Measurements from ENCODE around the gene ANKAR. TPM values are rescaled to one million over a fixed set of nuclear protein-coding genes. Genes with fewer than 3 reads are reported as not detected.

ANKAR gene
- total and polyA plus RNA-seq, 9 of the 15 experiments (the other 6 are each of a cell fraction or from before 2014, with no cell fraction given) = 0.04 to 0.52 (median 0.39) TPM

DNA sequence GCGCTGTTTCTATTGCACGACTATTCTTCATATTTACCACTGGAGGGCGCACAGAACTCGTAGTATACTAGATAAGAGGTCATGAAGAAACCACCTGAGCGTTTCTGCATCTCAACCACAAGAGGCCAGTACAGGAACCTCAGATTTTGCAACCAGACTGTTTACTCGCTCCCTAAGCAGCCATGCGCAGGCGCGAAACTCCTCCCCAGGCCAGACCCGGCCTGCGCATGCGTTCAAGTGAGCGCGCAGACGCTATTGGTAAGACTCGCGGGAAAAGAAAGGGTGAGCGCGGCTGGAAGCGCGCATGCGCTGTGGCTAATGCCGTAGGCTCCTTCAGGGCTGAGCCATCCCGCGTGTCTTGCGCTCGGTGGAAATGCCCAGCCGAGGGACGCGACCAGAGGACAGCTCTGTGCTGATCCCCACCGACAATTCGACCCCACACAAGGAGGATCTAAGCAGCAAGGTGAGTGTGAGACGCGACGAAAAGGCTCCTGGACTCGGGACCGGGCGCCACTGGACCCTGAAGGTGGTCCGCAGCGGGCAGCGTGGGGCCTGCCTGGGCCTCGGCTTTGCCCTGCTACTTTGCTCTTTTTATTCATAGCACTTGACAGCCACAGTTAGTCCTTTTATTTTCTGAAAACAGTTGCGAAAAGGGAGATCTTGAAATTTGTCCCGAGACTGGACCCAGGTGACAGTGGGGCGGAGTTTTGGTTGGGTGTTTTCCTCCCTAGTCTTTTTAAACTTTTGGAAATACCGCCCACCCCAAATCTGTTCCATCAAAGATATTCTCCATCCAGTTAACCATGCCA is 13.1 kb upstream of the ANKAR start, which contains the start of gene ASNSD1 (continued):
- TF ChIP-seq MITF (IDR thresholded peaks at IDR 0.05) (no peak), ETS2 (tag; IDR thresholded peaks at IDR 0.05; ENCODE audit: borderline replicate concordance, poor library complexity, severe bottlenecking) (no peak), RHOXF2B (CRISPR knock-in tag; conservative IDR thresholded peaks at IDR 0.05) (no peak), PCBP1 (IDR thresholded peaks at IDR 0.05; ENCODE audit: low read depth, low read length, poor library complexity, severe bottlenecking) (no peak), KLF10 (CRISPR knock-in tag; IDR thresholded peaks at IDR 0.05) (no peak), CTCF (IDR thresholded peaks at IDR 0.05 in 2 of 3, conservative IDR thresholded peaks at IDR 0.05 in 1 of 3; ENCODE audit: insufficient read depth in 2 of 3, low read depth in 1 of 3, low read length in 3 of 3) (peak; percentile 93 to 99 (median 98)), DDX20 (tag; IDR thresholded peaks at IDR 0.05; ENCODE audit: low read depth) (no peak), RBM14 (IDR thresholded peaks at IDR 0.05; ENCODE audit: borderline replicate concordance, insufficient read depth, low read depth, low read length) (no peak), SMARCA4 (IDR thresholded peaks at IDR 0.05) (no peak), CREB1 (IDR thresholded peaks at IDR 0.05) (no peak), CREB1 (CRISPR knock-in tag; IDR thresholded peaks at IDR 0.05) (peak; percentile 56), POLR2AphosphoS5 (IDR thresholded peaks at IDR 0.05; ENCODE audit: control insufficient read depth, insufficient read depth, low read depth, low read length) (peak; percentile 84), RFX5 (IDR thresholded peaks at IDR 0.05; ENCODE audit: low read depth, low read length) (no peak), CHD4 (IDR thresholded peaks at IDR 0.05; ENCODE audit: insufficient read depth, insufficient replicate concordance, low read depth, low read length, poor library complexity, severe bottlenecking) (no peak), MAFK (IDR thresholded peaks at IDR 0.05; ENCODE audit: low read length) (no peak), ZKSCAN1 (IDR thresholded peaks at IDR 0.05; ENCODE audit: low read depth, low read length) (no peak), PBX2 (CRISPR knock-in tag; IDR thresholded peaks at IDR 0.05; ENCODE audit: low read depth) (no peak), PBX2 (tag; conservative IDR thresholded peaks at IDR 0.05; ENCODE audit: low read depth) (no peak), SP2 (IDR thresholded peaks at IDR 0.05; ENCODE audit: extremely low read depth, low read depth, low read length, poor library complexity, severe bottlenecking) (no peak)
- TF ChIP-seq, protein P1, sequence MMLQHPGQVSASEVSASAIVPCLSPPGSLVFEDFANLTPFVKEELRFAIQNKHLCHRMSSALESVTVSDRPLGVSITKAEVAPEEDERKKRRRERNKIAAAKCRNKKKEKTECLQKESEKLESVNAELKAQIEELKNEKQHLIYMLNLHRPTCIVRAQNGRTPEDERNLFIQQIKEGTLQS (IDR thresholded peaks at IDR 0.05) = no peak
- TF ChIP-seq, protein P1 (CRISPR knock-in tag; conservative IDR thresholded peaks at IDR 0.05) = no peak

All from K562 (cell line).